Trophoblast cell (in vitro differentiated cells and primary cell): Measurements from ENCODE around the gene GLT6D1.

Experiments
- DNase-seq, 2 donors: peaks; one replicate each; pipeline ENCODE4 v3.0.0-alpha.2; 2016
- H2AFZ ChIP-seq: 2 replicates; pipeline ENCODE4 v1.6.1; 2013; ENCODE audit warnings: low read length, moderate library complexity, mild to moderate bottlenecking; ENCODE audit not compliant: insufficient read depth, poor library complexity
- H2AK5ac ChIP-seq: 2 replicates; pipeline ENCODE4 v1.6.1; 2013; ENCODE audit warnings: mild to moderate bottlenecking, low read length
- H2BK120ac ChIP-seq: 2 replicates; pipeline ENCODE4 v1.6.1; 2013; ENCODE audit warnings: low read length, mild to moderate bottlenecking, moderate library complexity; ENCODE audit not compliant: insufficient read depth, poor library complexity
- H2BK12ac ChIP-seq: 2 replicates; pipeline ENCODE4 v1.6.1; 2013; ENCODE audit warnings: mild to moderate bottlenecking, low read length, moderate library complexity
- H2BK5ac ChIP-seq: 2 replicates; pipeline ENCODE4 v1.6.1; 2013; ENCODE audit warnings: low read length, low read depth, moderate library complexity, mild to moderate bottlenecking; ENCODE audit not compliant: poor library complexity
- H3K14ac ChIP-seq: 2 replicates; pipeline ENCODE4 v1.6.1; 2013; ENCODE audit warnings: mild to moderate bottlenecking, low read length
- H3K18ac ChIP-seq: 2 replicates; pipeline ENCODE4 v1.6.1; 2013; ENCODE audit warnings: mild to moderate bottlenecking, low read length
- H3K23ac ChIP-seq: 2 replicates; pipeline ENCODE4 v1.6.1; 2013; ENCODE audit warnings: low read length
- H3K27ac ChIP-seq: 2 replicates; pipeline ENCODE4 v1.5.1; 2013; ENCODE audit warnings: low read depth, mild to moderate bottlenecking, inconsistent platforms, low read length, moderate library complexity
- H3K27me3 ChIP-seq: 2 replicates; pipeline ENCODE4 v1.6.1; 2013; ENCODE audit warnings: inconsistent platforms, mild to moderate bottlenecking, low read length, moderate library complexity; ENCODE audit not compliant: insufficient read depth
- H3K36me3 ChIP-seq, 2 experiments: 1 replicate in 1 of 2; 2 replicates in 1 of 2; pipeline ENCODE4 v1.6.1; 2013; ENCODE audit warnings: low read length in 2 of 2, mild to moderate bottlenecking in 2 of 2, moderate library complexity in 1 of 2; ENCODE audit not compliant: insufficient read depth in 2 of 2, control insufficient read depth in 1 of 2
- H3K4ac ChIP-seq: 2 replicates; pipeline ENCODE4 v1.6.1; 2013; ENCODE audit warnings: low read depth, mild to moderate bottlenecking, low read length, moderate library complexity
- H3K4me1 ChIP-seq, 2 experiments: 1 replicate in 1 of 2; 2 replicates in 1 of 2; pipeline ENCODE4 v1.6.1; 2013; ENCODE audit warnings: low read length in 2 of 2, mild to moderate bottlenecking in 2 of 2, moderate library complexity in 1 of 2; ENCODE audit not compliant: insufficient read depth in 2 of 2, control insufficient read depth in 1 of 2
- H3K4me2 ChIP-seq: 2 replicates; pipeline ENCODE4 v1.6.1; 2013; ENCODE audit warnings: inconsistent platforms, mild to moderate bottlenecking, low read length, moderate library complexity
- H3K4me3 ChIP-seq: 2 replicates; pipeline ENCODE4 v1.5.1; 2013; ENCODE audit warnings: mild to moderate bottlenecking, low read depth, low read length, inconsistent platforms
- H3K79me1 ChIP-seq: one replicate; pipeline ENCODE4 v1.6.1; 2013; ENCODE audit warnings: low read length
- H3K79me2 ChIP-seq: 2 replicates; pipeline ENCODE4 v1.6.1; 2013; ENCODE audit warnings: low read length, mild to moderate bottlenecking; ENCODE audit not compliant: control insufficient read depth, insufficient read depth, poor library complexity
- H3K9ac ChIP-seq: 2 replicates; pipeline ENCODE4 v1.6.1; 2013; ENCODE audit warnings: mild to moderate bottlenecking, low read length
- H3K9me3 ChIP-seq: 2 replicates; pipeline ENCODE4 v1.6.1; 2013; ENCODE audit warnings: low read depth, mild to moderate bottlenecking, control low read depth, inconsistent platforms, low read length; ENCODE audit not compliant: insufficient read depth
- H4K12ac ChIP-seq: 2 replicates; pipeline ENCODE4 v1.6.1; 2013; ENCODE audit warnings: low read depth, mild to moderate bottlenecking, low read length, moderate library complexity
- H4K8ac ChIP-seq: 2 replicates; pipeline ENCODE4 v1.6.1; 2013; ENCODE audit warnings: low read depth, mild to moderate bottlenecking, low read length, moderate library complexity
- H4K91ac ChIP-seq: one replicate; pipeline ENCODE4 v1.6.1; 2013; ENCODE audit warnings: low read depth, mild to moderate bottlenecking, low read length, moderate library complexity
- WGBS: extraction: QIAGEN DNeasy Blood & Tissue Kit; methylation state at CpG from one replicate; pipeline ENCODE4 v1.1.7; 2013; ENCODE audit warnings: missing lambda C conversion rate; ENCODE audit not compliant: insufficient read length, insufficient coverage; ENCODE audit errors: extremely low coverage; 5-methylcytosine and 5-hydroxymethylcytosine counted together

Gene GLT6D1

DNA sequence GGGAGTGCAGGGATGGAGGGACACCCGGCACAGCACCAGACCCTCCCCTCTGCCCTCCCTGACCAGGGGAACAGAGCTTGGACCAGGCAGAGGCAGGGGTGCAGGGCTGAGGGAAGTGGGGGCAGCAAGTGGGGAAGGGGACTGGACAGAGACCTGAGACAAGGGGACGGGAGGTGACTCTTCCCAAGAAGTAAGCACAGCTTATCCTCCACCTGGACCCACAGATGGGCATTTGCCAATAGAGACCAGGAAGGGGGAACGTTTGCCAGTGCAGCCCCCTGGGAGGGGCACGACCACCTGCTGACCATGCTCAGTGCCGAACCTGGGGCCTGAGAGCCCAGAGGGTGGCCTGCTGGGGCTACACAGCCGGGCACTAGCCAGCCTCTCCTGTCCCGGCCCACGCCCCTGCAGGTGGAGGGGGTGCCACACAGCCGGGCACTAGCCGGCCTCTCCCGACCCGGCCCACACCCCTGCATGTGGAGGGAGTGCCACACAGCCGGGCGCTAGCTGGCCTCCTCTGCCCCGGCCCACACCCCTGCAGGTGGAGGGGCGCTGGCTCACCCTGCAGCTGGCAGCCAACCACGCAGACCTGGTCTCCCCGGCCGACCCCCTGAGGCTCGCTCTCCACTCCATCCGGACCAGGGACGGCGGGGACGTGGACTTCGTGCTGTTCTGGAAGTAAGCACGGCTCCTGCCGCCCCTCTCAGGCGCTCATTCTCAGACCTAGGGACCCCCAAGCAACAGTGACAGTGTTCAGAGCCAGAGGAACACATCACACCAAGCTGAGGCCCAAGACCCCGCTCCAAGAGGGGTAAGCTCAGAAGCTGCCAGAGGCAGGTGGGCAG lies 24.3 kb downstream of the GLT6D1 start:
- no peaks in the 10 kb centered on the region for H3K79me2 ChIP-seq
- no CpG with 5 or more reads among the region's 29 CpGs for whole genome bisulfite sequencing

DNA sequence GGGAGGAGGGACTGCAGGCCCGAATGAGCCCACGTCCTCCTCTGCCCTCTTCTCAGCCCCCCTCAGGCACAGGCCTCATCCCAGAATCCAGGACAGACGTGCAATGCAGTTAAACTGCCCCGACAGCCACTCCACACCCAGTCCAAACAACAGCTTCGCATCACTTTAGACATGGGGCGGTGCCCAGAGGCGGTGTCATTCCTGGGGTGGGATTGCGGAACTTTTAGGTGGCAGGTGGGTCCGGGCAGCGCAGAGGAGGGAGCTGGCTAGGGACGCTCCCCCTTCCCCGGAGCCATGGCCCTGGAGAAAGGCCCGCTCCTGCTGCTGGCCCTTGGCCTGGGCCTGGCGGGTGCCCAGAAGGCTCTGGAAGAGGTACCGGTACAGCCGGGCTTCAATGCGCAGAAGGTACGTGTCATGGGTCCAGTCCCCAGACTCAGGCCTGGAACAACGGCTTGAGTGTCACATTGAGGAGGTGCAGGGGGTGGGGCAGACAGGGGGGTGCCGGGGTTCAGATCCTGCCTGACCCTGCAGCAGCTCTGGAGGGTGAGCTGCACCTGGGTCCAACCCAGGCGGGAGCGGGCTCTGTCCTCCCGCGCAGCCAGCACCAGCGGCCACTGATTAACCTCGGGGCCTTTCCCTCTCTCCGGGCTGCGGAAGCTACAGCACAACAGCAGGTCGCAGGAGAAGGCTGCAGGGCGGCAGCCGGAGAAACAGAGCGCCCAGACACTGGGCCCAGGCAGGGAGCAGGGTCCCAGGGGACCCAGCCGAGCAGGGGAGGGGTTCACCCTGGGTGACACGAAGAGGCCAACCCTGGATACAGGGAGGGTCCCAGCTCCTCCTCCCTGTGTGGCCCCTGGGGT lies 25.2 kb downstream of the GLT6D1 start:
- Histone ChIP-seq H3K18ac (no peak overlapping the region), H3K27ac (no peak overlapping the region), H2AK5ac (no peak overlapping the region), H3K9me3 (peaks cover 11% of the 10 kb centered on the region), H2AFZ (no peak overlapping the region), H3K14ac (no peak overlapping the region), H2BK5ac (no peak overlapping the region), H3K79me2 (no peaks in the 10 kb centered on the region), H4K8ac (no peak overlapping the region), H3K79me1 (no peaks in the 10 kb centered on the region), H3K4ac (no peak overlapping the region), H2BK120ac (no peak overlapping the region), H3K27me3 (no peaks in the 10 kb centered on the region), H3K4me2 (no peak overlapping the region), H4K91ac (no peak overlapping the region), H3K23ac (no peak overlapping the region), H3K36me3 (no peaks in the 10 kb centered on the region), H4K12ac (no peak overlapping the region), H3K9ac (no peak overlapping the region), H3K4me3 (no peak overlapping the region), H3K4me1 (no peaks in the 10 kb centered on the region), H2BK12ac (no peak overlapping the region)
- DNase-seq, result no peak
- no CpG with 5 or more reads among the region's 34 CpGs for WGBS

More for the DNA sequence above, 24.3 kb downstream of the GLT6D1 start:
- Histone ChIP-seq H2AK5ac (no peak overlapping the region), H3K9ac (no peak overlapping the region), H4K91ac (no peak overlapping the region), H3K4me1 (no peaks in the 10 kb centered on the region), H4K8ac (no peak overlapping the region), H3K4me2 (no peak overlapping the region), H3K36me3 (no peaks in the 10 kb centered on the region), H3K18ac (no peak overlapping the region), H2AFZ (no peak overlapping the region), H3K9me3 (peaks cover 11% of the 10 kb centered on the region), H3K14ac (no peak overlapping the region), H2BK120ac (no peak overlapping the region), H3K4ac (no peak overlapping the region), H2BK12ac (no peak overlapping the region), H4K12ac (no peak overlapping the region), H2BK5ac (no peak overlapping the region), H3K4me3 (no peak overlapping the region), H3K27me3 (no peaks in the 10 kb centered on the region), H3K79me1 (no peaks in the 10 kb centered on the region), H3K23ac (no peak overlapping the region), H3K27ac (no peak overlapping the region)
- DNase-seq, result no peak

DNA sequence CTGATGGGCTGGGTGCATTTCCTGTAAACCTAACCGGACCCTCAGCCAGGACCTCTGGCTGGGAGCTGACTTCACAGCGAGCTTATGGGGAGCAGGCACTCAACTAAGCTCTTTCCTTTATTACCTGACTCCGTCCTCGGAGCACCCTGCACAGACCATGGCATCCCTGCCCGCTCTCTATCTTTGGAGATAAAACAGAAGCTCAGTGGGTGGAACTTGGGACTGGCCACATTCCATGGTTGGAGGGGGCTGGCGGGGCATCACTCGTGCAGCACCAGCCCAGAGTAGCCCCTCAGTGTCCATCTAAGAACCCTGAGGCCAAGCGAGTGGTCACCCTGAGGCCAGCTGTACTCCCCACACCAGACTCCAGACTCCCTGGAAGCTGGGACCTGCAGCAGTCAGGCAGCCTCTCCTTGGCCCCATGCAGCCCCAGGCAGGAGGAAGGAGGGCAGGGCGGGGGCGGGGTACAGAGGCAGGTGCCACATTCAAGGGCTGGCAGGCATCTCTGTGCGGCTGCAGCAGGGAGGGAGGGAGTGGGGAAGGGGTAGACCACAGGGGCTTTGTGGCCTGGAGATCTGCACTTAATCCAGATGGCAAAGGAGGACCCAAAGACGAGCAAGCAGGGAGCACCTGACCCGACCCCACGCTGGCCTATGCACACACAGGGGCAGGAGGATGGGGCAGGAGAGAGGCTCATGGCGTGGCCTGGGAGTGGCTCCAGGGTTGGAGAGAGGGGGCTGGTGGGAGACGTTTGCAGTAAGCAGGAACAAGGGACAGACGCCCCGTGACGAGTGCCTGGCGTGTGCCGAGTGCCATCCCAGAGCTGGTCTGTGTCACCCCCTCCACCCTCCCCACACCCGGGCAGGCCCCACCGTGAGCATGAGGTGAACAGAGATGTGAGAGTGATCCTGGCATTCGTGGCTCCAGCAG lies 26.1 kb downstream of the GLT6D1 start:
- no peak overlapping the region for H3K4ac ChIP-seq
- no peaks in the 10 kb centered on the region for H3K27me3 ChIP-seq
- H4K12ac ChIP-seq, result no peak overlapping the region
- no peaks in the 10 kb centered on the region for H3K4me1 ChIP-seq
- no peak overlapping the region for H4K8ac ChIP-seq
- H3K9me3 ChIP-seq, result peaks cover 11% of the 10 kb centered on the region
- H2AFZ ChIP-seq, result no peak overlapping the region
- H2BK12ac ChIP-seq, result no peak overlapping the region
- no peak overlapping the region for H2BK5ac ChIP-seq
- H3K9ac ChIP-seq, result no peak overlapping the region
- no peak overlapping the region for H3K23ac ChIP-seq
- H3K4me3 ChIP-seq, result no peak overlapping the region
- no peaks in the 10 kb centered on the region for H3K79me1 ChIP-seq
- no peak overlapping the region for H3K18ac ChIP-seq
- no peaks in the 10 kb centered on the region for H3K79me2 ChIP-seq
- no peak overlapping the region for H2AK5ac ChIP-seq
- H3K4me2 ChIP-seq, result no peak overlapping the region
- no peaks in the 10 kb centered on the region for H3K36me3 ChIP-seq
- H4K91ac ChIP-seq, result no peak overlapping the region
- no CpG with 5 or more reads among the region's 24 CpGs for WGBS
- no peak overlapping the region for H3K27ac ChIP-seq
- DNase-seq, result no peak
- H2BK120ac ChIP-seq, result no peak overlapping the region
- no peak overlapping the region for H3K14ac ChIP-seq

DNA sequence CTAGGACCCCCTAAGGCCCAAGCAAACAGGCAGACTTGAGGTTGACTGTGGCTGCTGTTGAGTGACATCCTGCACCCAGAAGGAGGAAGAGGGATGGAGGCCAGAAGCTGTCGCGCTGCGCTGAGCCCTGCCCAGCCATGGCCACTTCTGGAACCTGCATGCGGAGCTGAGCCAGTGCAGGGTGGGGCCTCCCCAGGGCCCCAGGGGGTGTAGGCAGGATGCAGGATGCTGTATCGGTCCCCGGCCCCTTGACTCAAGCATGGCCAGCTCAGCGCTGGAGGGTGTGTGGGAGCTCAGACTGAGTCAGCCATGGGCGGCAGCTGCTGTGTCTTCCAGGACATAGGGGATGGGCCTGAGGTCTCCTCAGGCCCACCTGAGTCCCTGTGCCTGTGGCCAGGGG lies 26.9 kb downstream of the GLT6D1 start:
- H3K4ac ChIP-seq, result no peak overlapping the region
- no peak overlapping the region for H4K91ac ChIP-seq
- H3K27ac ChIP-seq, result no peak overlapping the region
- no peak overlapping the region for H3K4me3 ChIP-seq
- H3K79me1 ChIP-seq, result no peaks in the 10 kb centered on the region
- DNase-seq, result no peak
- H3K79me2 ChIP-seq, result no peaks in the 10 kb centered on the region
- H3K36me3 ChIP-seq, result no peaks in the 10 kb centered on the region
- no peak overlapping the region for H3K9ac ChIP-seq
- no peak overlapping the region for H3K14ac ChIP-seq
- no peak overlapping the region for H2BK120ac ChIP-seq
- H3K27me3 ChIP-seq, result no peaks in the 10 kb centered on the region
- H2AFZ ChIP-seq, result no peak overlapping the region
- no peak overlapping the region for H2BK5ac ChIP-seq
- no CpG with 5 or more reads among the region's 8 CpGs for WGBS
- no peak overlapping the region for H3K23ac ChIP-seq
- H3K9me3 ChIP-seq, result peaks cover 11% of the 10 kb centered on the region
- no peak overlapping the region for H3K4me2 ChIP-seq
- no peak overlapping the region for H4K12ac ChIP-seq
- no peak overlapping the region for H2AK5ac ChIP-seq
- no peak overlapping the region for H2BK12ac ChIP-seq
- H3K18ac ChIP-seq, result no peak overlapping the region
- H4K8ac ChIP-seq, result no peak overlapping the region
- H3K4me1 ChIP-seq, result no peaks in the 10 kb centered on the region
